Measurements from ENCODE around the gene NUBP2. TPM values are rescaled to one million over a fixed set of nuclear protein-coding genes. Genes with fewer than 3 reads are reported as not detected.

Gene NUBP2
- total RNA-seq, 1 donor from 2014 or later = 111 TPM

- H3K4me3 ChIP-seq (ENCODE audit: low read depth, low read length) = no peak overlapping the region
- no peak for TF ChIP-seq CTCF (conservative IDR thresholded peaks at IDR 0.05; ENCODE audit: low read depth, low read length)
These were observed 17.8 kb upstream of the NUBP2 start for GRCh38 chr16:1764971-1765370.

GRCh38 chr16:1765826-1766225, 16.9 kb upstream of the NUBP2 start:
- DNase-seq (ENCODE audit: low read depth) = no peak
- no peak overlapping the region for H3K4me3 ChIP-seq (ENCODE audit: low read depth, low read length)
- no peak for TF ChIP-seq CTCF (conservative IDR thresholded peaks at IDR 0.05; ENCODE audit: low read depth, low read length)

More at GRCh38 chr16:1764971-1765370, 17.8 kb upstream of the NUBP2 start:
- DNase-seq (ENCODE audit: low read depth) = no peak

GRCh38 chr16:1766231-1766630, 16.5 kb upstream of the NUBP2 start:
- H3K4me3 ChIP-seq (ENCODE audit: low read depth, low read length) = no peak overlapping the region
- no peak for TF ChIP-seq CTCF (conservative IDR thresholded peaks at IDR 0.05; ENCODE audit: low read depth, low read length)
- DNase-seq (ENCODE audit: low read depth) = no peak

GRCh38 chr16:1766701-1767100, 16.1 kb upstream of the NUBP2 start:
- DNase-seq (ENCODE audit: low read depth) = no peak
- no peak overlapping the region for H3K4me3 ChIP-seq (ENCODE audit: low read depth, low read length)
- TF ChIP-seq CTCF (conservative IDR thresholded peaks at IDR 0.05; ENCODE audit: low read depth, low read length) = no peak

GRCh38 chr16:1767116-1767994, 15.4 kb upstream of the NUBP2 start:
- TF ChIP-seq CTCF (conservative IDR thresholded peaks at IDR 0.05; ENCODE audit: low read depth, low read length) = no peak
- no peak for DNase-seq (ENCODE audit: low read depth)
- no peak overlapping the region for H3K4me3 ChIP-seq (ENCODE audit: low read depth, low read length)

- no peak for TF ChIP-seq CTCF (conservative IDR thresholded peaks at IDR 0.05; ENCODE audit: low read depth, low read length)
- DNase-seq (ENCODE audit: low read depth) = no peak
- H3K4me3 ChIP-seq (ENCODE audit: low read depth, low read length) = no peak overlapping the region
These were observed 14.5 kb upstream of the NUBP2 start for GRCh38 chr16:1768061-1768766.
